Fibroblast of mammary gland (primary cell): ENCODE data around the gene FRAT2.
"Not testable (repeated sequence)": the region's sequence is repeated elsewhere in the genome, so short reads cannot be mapped to it uniquely, and the experiment has no call there.

Experiments used
- DNase-seq: peaks from one replicate; pipeline ENCODE4 v3.0.0-alpha.2; 2010; ENCODE audit warnings: low read depth
- H3K4me3 ChIP-seq: 2 replicates; pipeline ENCODE4 v1.5.1; 2011; ENCODE audit warnings: low read depth, mild to moderate bottlenecking, low read length, moderate library complexity; ENCODE audit not compliant: control insufficient read depth
- CTCF ChIP-seq: conservative IDR thresholded peaks from 2 replicates; pipeline ENCODE4 v1.5.1; 2011; ENCODE audit warnings: low read depth, low read length, inconsistent platforms; ENCODE audit not compliant: control insufficient read depth, insufficient read depth

The FRAT2 gene

GRCh38 chr10:97291357-97292096, 43.0 kb downstream of the FRAT2 start:
- peak overlapping the region; percentile 69 for H3K4me3 ChIP-seq
- no peak for TF ChIP-seq CTCF
- DNase-seq: no peak

DNA sequence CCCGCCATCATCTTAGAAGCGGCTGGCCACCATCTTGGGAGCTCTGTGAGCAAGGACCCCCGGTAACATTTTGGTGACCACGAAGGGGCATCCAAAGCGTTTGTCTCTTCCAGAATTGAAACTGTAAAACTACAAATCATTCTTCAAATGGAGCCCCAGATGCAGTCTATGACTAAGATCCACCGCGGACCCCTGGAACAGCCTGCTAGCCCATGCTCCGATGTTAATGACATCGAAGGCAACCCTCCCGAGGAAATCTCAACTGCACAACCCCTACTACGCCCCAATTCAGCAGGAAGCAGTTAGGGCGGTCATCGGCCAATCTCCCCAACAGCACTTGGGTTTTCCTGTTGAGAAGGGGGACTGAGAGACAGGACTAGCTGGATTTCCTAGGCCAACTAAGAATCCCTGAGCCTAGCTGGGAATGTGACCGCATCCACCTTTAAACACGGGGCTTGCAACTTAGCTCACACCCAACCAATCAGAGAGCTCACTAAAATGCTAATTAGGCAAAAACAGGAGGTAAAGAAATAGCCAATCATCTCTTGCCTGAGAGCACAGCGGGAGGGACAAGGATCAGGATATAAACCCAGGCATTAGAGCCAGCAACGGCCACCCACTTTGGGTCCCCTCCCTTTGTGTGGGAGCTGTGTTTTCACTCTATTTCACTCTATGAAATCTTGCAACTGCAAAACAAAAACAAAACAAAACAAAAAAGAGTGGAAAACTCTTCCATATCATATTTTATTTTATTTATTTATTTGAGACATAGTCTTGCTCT, 43.8 kb downstream of the FRAT2 start:
- DNase-seq: not testable (repeated sequence)
- H3K4me3 ChIP-seq: peak overlapping the region; percentile 69

DNA sequence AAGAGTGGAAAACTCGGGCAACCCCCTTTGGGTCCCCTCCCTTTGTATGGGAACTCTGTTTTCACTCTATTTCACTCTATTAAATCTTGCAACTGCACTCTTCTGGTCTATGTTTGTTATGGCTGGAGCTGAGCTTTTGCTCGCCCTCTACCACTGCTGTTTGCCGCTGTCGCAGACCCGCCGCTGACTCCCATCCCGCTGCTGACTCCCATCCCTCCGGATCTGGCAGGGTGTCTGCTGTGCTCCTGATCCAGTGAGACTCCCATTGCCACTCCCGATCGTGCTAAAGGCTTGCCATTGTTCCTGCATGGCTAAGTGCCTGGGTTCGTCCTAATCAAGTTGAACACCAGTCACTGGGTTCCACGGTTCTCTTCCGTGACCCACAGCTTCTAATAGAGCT, 44.5 kb downstream of the FRAT2 start:
- not testable (repeated sequence) for DNase-seq

More for the DNA sequence above, 44.5 kb downstream of the FRAT2 start:
- H3K4me3 ChIP-seq: not testable (repeated sequence)
